HEK293 (cell line): Measurements from ENCODE around the gene FAF2.

Source experiments
- CTCF ChIA-PET: fragments of 350-600 bp; formaldehyde crosslinking; extraction: SDS; loops from one replicate; lab custom pipeline; 2021; ENCODE audit warnings: antibody characterized with exemption; lab: Yijun Ruan, JAX
- POLR2A ChIA-PET: fragments of 300-600 bp; formaldehyde crosslinking; extraction: SDS; loops from one replicate; lab custom pipeline; 2020; ENCODE audit warnings: antibody characterized with exemption, inconsistent platforms; lab: Yijun Ruan, JAX
- H3K27ac ChIP-seq: fragments of 200-500 bp; sonication (Bioruptor generic); 2 replicates; pipeline ENCODE4 v1.5.1; 2014; ENCODE audit warnings: low read depth, low read length, control low read depth, inconsistent platforms; ENCODE audit errors: extremely low read depth
- H3K36me3 ChIP-seq, 2 experiments: fragments of 200-500 bp in 1 of 2; sonication (Bioruptor generic) in 1 of 2; 1 replicate in 1 of 2; 2 replicates in 1 of 2; pipeline ENCODE4 v1.5.1; 2014 to 2017; ENCODE audit warnings: inconsistent platforms in 2 of 2, low read length in 2 of 2; ENCODE audit not compliant: control insufficient read depth in 2 of 2, insufficient read depth in 1 of 2
- H3K4me1 ChIP-seq: fragments of 200-500 bp; sonication (Bioruptor generic); 2 replicates; pipeline ENCODE4 v1.5.1; 2014; ENCODE audit warnings: mild to moderate bottlenecking, low read length, inconsistent platforms; ENCODE audit not compliant: control insufficient read depth, insufficient read depth
- H3K4me3 ChIP-seq: 2 replicates; pipeline ENCODE4 v1.5.1; 2011; ENCODE audit warnings: low read depth, mild to moderate bottlenecking, control low read depth, low read length, moderate library complexity
- H3K9me3 ChIP-seq: fragments of 200-500 bp; sonication (Bioruptor generic); 2 replicates; pipeline ENCODE4 v1.5.1; 2014; ENCODE audit warnings: low read depth, low read length, inconsistent platforms; ENCODE audit not compliant: control insufficient read depth, insufficient read depth
- TRIM28 ChIP-seq: IDR thresholded peaks from 2 replicates; pipeline ENCODE4 v1.6.1; 2011; ENCODE audit warnings: low read length, control low read depth, borderline replicate concordance
- ZBTB8A ChIP-seq: fragments of 450-650 bp; formaldehyde crosslinking; IDR thresholded peaks from 2 replicates; pipeline ENCODE4 v1.5.1; 2016; ENCODE audit warnings: missing biosample characterization, missing genetic modification characterization
- ZEB2 ChIP-seq: fragments of 450-650 bp; formaldehyde crosslinking; IDR thresholded peaks from 2 replicates; pipeline ENCODE4 v1.5.1; 2016; ENCODE audit warnings: missing biosample characterization, missing genetic modification characterization
- ZFP41 ChIP-seq: fragments of 450-650 bp; formaldehyde crosslinking; IDR thresholded peaks from 2 replicates; pipeline ENCODE4 v1.5.1; 2016; ENCODE audit warnings: missing biosample characterization, missing genetic modification characterization, borderline replicate concordance
- ZNF138 ChIP-seq: fragments of 450-650 bp; formaldehyde crosslinking; IDR thresholded peaks from 2 replicates; pipeline ENCODE4 v1.5.1; 2016; ENCODE audit warnings: missing biosample characterization, missing genetic modification characterization, borderline replicate concordance
- ZNF157 ChIP-seq: fragments of 450-650 bp; formaldehyde crosslinking; IDR thresholded peaks from 2 replicates; pipeline ENCODE4 v1.5.1; 2016; ENCODE audit warnings: missing biosample characterization, missing genetic modification characterization
- ZNF202 ChIP-seq: fragments of 450-650 bp; formaldehyde crosslinking; IDR thresholded peaks from 2 replicates; pipeline ENCODE4 v1.5.1; 2016; ENCODE audit warnings: missing biosample characterization, missing genetic modification characterization, borderline replicate concordance
- ZNF214 ChIP-seq: fragments of 450-650 bp; formaldehyde crosslinking; IDR thresholded peaks from 2 replicates; pipeline ENCODE4 v1.5.1; 2017; ENCODE audit warnings: missing biosample characterization, mild to moderate bottlenecking, missing genetic modification characterization, borderline replicate concordance
- ZNF354C ChIP-seq: fragments of 450-650 bp; formaldehyde crosslinking; IDR thresholded peaks from 2 replicates; pipeline ENCODE4 v1.5.1; 2016; ENCODE audit warnings: missing biosample characterization, missing genetic modification characterization, low read depth, borderline replicate concordance
- ZNF426 ChIP-seq: fragments of 450-650 bp; formaldehyde crosslinking; IDR thresholded peaks from 2 replicates; pipeline ENCODE4 v1.5.1; 2017; ENCODE audit warnings: missing biosample characterization, missing genetic modification characterization, mild to moderate bottlenecking, inconsistent platforms, moderate library complexity
- ZNF548 ChIP-seq: fragments of 450-650 bp; formaldehyde crosslinking; IDR thresholded peaks from 2 replicates; pipeline ENCODE4 v1.5.1; 2016; ENCODE audit warnings: missing biosample characterization, missing genetic modification characterization
- ZNF549 ChIP-seq: fragments of 450-650 bp; IDR thresholded peaks from 2 replicates; pipeline ENCODE4 v1.5.1; 2018; ENCODE audit warnings: missing biosample characterization, missing genetic modification characterization, mild to moderate bottlenecking, inconsistent platforms, moderate library complexity
- ZNF596 ChIP-seq: fragments of 450-650 bp; IDR thresholded peaks from 2 replicates; pipeline ENCODE4 v1.5.0; 2018; ENCODE audit warnings: missing biosample characterization, mild to moderate bottlenecking, missing genetic modification characterization, moderate library complexity
- ZNF664 ChIP-seq: fragments of 450-650 bp; formaldehyde crosslinking; IDR thresholded peaks from 2 replicates; pipeline ENCODE4 v1.5.1; 2016; ENCODE audit warnings: missing biosample characterization, missing genetic modification characterization
- ZNF747 ChIP-seq: fragments of 450-650 bp; formaldehyde crosslinking; IDR thresholded peaks from 2 replicates; pipeline ENCODE4 v1.5.1; 2016; ENCODE audit warnings: missing biosample characterization, missing genetic modification characterization
- ZNF768 ChIP-seq: fragments of 450-650 bp; formaldehyde crosslinking; IDR thresholded peaks from 2 replicates; pipeline ENCODE4 v1.5.1; 2018; ENCODE audit warnings: missing biosample characterization, mild to moderate bottlenecking, missing genetic modification characterization
- ZNF792 ChIP-seq: fragments of 450-650 bp; formaldehyde crosslinking; IDR thresholded peaks from 2 replicates; pipeline ENCODE4 v1.5.1; 2016; ENCODE audit warnings: missing biosample characterization, missing genetic modification characterization
- ZNF837 ChIP-seq: fragments of 450-650 bp; formaldehyde crosslinking; IDR thresholded peaks from 2 replicates; pipeline ENCODE4 v1.5.1; 2016; ENCODE audit warnings: missing biosample characterization, missing genetic modification characterization
- TF ChIP-seq, protein P1 (sequence below): fragments of 450-650 bp; formaldehyde crosslinking; IDR thresholded peaks from 2 replicates; pipeline ENCODE4 v1.5.0; 2017; ENCODE audit warnings: missing biosample characterization, missing genetic modification characterization, borderline replicate concordance
- TF ChIP-seq, protein P2 (sequence below): fragments of 450-650 bp; formaldehyde crosslinking; IDR thresholded peaks from 2 replicates; pipeline ENCODE4 v1.5.1; 2016; ENCODE audit warnings: missing biosample characterization, missing genetic modification characterization
- TF ChIP-seq, protein P3 (sequence below): fragments of 450-650 bp; formaldehyde crosslinking; IDR thresholded peaks from 2 replicates; pipeline ENCODE4 v1.5.1; 2017; ENCODE audit warnings: missing biosample characterization, missing genetic modification characterization

FAF2 gene

DNA sequence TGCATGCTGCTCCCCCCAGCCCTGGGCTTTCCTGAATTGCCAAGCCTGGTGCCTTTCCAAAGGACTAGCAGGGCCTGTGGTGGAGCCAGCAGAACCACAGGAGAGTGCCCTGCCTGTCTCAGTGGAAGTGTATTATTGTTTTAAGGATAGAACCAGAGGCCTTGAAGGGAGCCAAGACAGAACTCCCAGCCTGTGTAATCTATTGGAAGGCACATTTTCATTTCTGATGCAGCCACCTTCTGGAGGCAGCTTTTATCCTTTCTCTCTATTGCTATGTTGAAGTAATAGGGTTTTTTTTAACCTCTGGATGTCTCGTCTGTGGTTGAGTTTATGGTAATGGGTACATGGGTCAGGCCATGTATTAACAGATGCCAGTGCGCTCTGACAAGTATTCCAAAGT is 59.7 kb downstream of the FAF2 start:
- ChIA-PET CTCF (no interaction called here), POLR2A (no interaction called here)
- Histone ChIP-seq H3K27ac (no peak overlapping the region), H3K4me1 (no peaks in the 10 kb centered on the region), H3K36me3 (peaks cover 36 to 68% of the 10 kb centered on the region in 2 experiments), H3K4me3 (no peak overlapping the region), H3K9me3 (no peaks in the 10 kb centered on the region)
- no peak for TF ChIP-seq ZBTB8A (tag by site-specific recombination)
- TF ChIP-seq ZNF747 (tag by site-specific recombination), result no peak
- no peak for TF ChIP-seq ZFP41 (tag by site-specific recombination)
- TF ChIP-seq ZNF664 (tag by site-specific recombination), result no peak
- no peak for TF ChIP-seq ZNF157
- no peak for TF ChIP-seq ZNF354C (tag by site-specific recombination)
- TF ChIP-seq, protein P1, sequence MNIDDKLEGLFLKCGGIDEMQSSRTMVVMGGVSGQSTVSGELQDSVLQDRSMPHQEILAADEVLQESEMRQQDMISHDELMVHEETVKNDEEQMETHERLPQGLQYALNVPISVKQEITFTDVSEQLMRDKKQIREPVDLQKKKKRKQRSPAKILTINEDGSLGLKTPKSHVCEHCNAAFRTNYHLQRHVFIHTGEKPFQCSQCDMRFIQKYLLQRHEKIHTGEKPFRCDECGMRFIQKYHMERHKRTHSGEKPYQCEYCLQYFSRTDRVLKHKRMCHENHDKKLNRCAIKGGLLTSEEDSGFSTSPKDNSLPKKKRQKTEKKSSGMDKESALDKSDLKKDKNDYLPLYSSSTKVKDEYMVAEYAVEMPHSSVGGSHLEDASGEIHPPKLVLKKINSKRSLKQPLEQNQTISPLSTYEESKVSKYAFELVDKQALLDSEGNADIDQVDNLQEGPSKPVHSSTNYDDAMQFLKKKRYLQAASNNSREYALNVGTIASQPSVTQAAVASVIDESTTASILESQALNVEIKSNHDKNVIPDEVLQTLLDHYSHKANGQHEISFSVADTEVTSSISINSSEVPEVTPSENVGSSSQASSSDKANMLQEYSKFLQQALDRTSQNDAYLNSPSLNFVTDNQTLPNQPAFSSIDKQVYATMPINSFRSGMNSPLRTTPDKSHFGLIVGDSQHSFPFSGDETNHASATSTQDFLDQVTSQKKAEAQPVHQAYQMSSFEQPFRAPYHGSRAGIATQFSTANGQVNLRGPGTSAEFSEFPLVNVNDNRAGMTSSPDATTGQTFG (tag by site-specific recombination), result no peak
- no peak for TF ChIP-seq ZNF548
- no peak for TF ChIP-seq ZNF792 (tag by site-specific recombination)
- no peak for TF ChIP-seq ZNF837 (tag by site-specific recombination)
- no peak for TF ChIP-seq ZNF202 (tag by site-specific recombination)
- TF ChIP-seq, protein P2, sequence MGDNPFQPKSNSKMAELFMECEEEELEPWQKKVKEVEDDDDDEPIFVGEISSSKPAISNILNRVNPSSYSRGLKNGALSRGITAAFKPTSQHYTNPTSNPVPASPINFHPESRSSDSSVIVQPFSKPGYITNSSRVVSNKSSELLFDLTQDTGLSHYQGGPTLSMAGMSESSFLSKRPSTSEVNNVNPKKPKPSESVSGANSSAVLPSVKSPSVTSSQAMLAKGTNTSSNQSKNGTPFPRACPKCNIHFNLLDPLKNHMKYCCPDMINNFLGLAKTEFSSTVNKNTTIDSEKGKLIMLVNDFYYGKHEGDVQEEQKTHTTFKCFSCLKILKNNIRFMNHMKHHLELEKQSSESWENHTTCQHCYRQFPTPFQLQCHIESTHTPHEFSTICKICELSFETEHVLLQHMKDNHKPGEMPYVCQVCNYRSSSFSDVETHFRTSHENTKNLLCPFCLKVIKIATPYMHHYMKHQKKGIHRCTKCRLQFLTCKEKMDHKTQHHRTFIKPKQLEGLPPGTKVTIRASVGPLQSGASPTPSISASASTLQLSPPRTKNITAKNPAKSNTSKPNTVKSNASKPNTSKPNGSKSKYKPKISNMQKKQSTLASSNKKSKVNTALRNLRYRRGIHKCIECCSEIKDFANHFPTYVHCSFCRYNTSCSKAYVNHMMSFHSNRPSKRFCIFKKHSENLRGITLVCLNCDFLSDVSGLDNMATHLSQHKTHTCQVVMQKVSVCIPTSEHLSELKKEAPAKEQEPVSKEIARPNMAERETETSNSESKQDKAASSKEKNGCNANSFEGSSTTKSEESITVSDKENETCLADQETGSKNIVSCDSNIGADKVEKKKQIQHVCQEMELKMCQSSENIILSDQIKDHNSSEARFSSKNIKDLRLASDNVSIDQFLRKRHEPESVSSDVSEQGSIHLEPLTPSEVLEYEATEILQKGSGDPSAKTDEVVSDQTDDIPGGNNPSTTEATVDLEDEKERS (tag by site-specific recombination), result no peak
- TF ChIP-seq, protein P3, sequence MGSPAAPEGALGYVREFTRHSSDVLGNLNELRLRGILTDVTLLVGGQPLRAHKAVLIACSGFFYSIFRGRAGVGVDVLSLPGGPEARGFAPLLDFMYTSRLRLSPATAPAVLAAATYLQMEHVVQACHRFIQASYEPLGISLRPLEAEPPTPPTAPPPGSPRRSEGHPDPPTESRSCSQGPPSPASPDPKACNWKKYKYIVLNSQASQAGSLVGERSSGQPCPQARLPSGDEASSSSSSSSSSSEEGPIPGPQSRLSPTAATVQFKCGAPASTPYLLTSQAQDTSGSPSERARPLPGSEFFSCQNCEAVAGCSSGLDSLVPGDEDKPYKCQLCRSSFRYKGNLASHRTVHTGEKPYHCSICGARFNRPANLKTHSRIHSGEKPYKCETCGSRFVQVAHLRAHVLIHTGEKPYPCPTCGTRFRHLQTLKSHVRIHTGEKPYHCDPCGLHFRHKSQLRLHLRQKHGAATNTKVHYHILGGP (tag by site-specific recombination), result no peak
- TF ChIP-seq ZNF549 (tag by site-specific recombination), result no peak
- TF ChIP-seq ZNF426, result no peak
- no peak for TF ChIP-seq TRIM28
- TF ChIP-seq ZNF596, result no peak
- TF ChIP-seq ZNF138 (tag by site-specific recombination), result no peak
- TF ChIP-seq ZEB2, result no peak

DNA sequence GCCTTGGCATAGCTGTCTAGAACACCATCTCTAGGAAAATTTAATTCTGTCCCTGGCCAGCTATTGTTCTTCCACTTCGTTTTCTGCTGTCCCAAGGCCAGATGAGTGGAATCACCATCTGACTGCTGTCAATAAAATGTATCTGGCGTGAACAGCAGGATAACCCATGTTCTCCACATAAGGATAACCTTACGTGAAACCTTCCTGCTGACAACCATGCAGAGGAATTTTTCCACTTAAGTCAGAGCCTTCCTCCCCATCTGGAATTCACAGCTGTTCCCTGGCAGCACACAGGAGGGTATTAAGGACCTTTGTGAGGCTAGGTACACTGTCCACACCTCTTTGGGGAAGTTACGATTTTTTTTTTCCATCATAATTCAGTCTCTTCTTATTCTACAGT is 60.4 kb downstream of the FAF2 start:
- no peaks in the 10 kb centered on the region for H3K4me1 ChIP-seq
- H3K36me3 ChIP-seq, result peaks cover 32 to 63% of the 10 kb centered on the region in 2 experiments
- H3K9me3 ChIP-seq, result no peaks in the 10 kb centered on the region
- H3K27ac ChIP-seq, result no peak overlapping the region
- ChIA-PET POLR2A (no interaction called here), CTCF (interaction anchor here (0.6 kb wide), 1 partner anchor 489 kb away, joined by 3 read pairs; no protein-coding TSS in a partner anchor)
- no peak overlapping the region for H3K4me3 ChIP-seq
- TF ChIP-seq ZNF214 (tag by site-specific recombination), result no peak
- no peak for TF ChIP-seq ZNF768 (tag by site-specific recombination)
